GM12878 (cell line): ENCODE measurements around the gene IL36G.

Experiments used
- CTCF ChIP-seq, 3 experiments: IDR thresholded peaks in 2 of 3; conservative IDR thresholded peaks in 1 of 3; 2 replicates each; pipeline ENCODE4 v1.5.1; 2011; ENCODE audit warnings: low read depth in 3 of 3, low read length in 3 of 3, mild to moderate bottlenecking in 3 of 3, control low read depth in 2 of 3, moderate library complexity in 2 of 3, inconsistent platforms in 1 of 3, mixed read lengths in 1 of 3; ENCODE audit not compliant: control insufficient read depth in 2 of 3, insufficient read depth in 1 of 3; ENCODE audit errors: extremely low read depth in 1 of 3
- E4F1 ChIP-seq: fragments of 450-650 bp; IDR thresholded peaks from 2 replicates; pipeline ENCODE4 v1.6.1; 2018; ENCODE audit warnings: borderline replicate concordance, mild to moderate bottlenecking; ENCODE audit not compliant: partially characterized antibody
- MTA2 ChIP-seq: fragments of 450-650 bp; IDR thresholded peaks from 2 replicates; pipeline ENCODE4 v1.6.1; 2016; ENCODE audit warnings: low read depth, mild to moderate bottlenecking, moderate library complexity
- MXI1 ChIP-seq: fragments of 150-350 bp; IDR thresholded peaks from 2 replicates; pipeline ENCODE4 v1.6.1; 2011; ENCODE audit warnings: low read depth, mild to moderate bottlenecking, inconsistent platforms, low read length, improper control_type of control experiment
- NR2C2 ChIP-seq: IDR thresholded peaks from 2 replicates; pipeline ENCODE4 v1.6.1; 2011; ENCODE audit warnings: borderline replicate concordance, low read depth; ENCODE audit not compliant: control insufficient read depth, insufficient read length
- SIN3A ChIP-seq: IDR thresholded peaks from 2 replicates; pipeline ENCODE4 v1.6.1; 2012; ENCODE audit warnings: low read depth, low read length, improper control_type of control experiment

- TF ChIP-seq E4F1 (no peak), NR2C2 (no peak), SIN3A (no peak), CTCF (IDR thresholded peaks at IDR 0.05 in 2 of 3, conservative IDR thresholded peaks at IDR 0.05 in 1 of 3; ENCODE audit: control insufficient read depth in 2 of 3, extremely low read depth in 1 of 3, insufficient read depth in 1 of 3, low read depth in 3 of 3, low read length in 3 of 3) (no peak), MXI1 (no peak), MTA2 (no peak)
Observed at GRCh38 chr2:113000436-113000835, 22.6 kb downstream of the IL36G start.
